ENCODE data around the gene CDH19.

- TF ChIP-seq, protein P1, sequence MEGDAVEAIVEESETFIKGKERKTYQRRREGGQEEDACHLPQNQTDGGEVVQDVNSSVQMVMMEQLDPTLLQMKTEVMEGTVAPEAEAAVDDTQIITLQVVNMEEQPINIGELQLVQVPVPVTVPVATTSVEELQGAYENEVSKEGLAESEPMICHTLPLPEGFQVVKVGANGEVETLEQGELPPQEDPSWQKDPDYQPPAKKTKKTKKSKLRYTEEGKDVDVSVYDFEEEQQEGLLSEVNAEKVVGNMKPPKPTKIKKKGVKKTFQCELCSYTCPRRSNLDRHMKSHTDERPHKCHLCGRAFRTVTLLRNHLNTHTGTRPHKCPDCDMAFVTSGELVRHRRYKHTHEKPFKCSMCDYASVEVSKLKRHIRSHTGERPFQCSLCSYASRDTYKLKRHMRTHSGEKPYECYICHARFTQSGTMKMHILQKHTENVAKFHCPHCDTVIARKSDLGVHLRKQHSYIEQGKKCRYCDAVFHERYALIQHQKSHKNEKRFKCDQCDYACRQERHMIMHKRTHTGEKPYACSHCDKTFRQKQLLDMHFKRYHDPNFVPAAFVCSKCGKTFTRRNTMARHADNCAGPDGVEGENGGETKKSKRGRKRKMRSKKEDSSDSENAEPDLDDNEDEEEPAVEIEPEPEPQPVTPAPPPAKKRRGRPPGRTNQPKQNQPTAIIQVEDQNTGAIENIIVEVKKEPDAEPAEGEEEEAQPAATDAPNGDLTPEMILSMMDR (IDR thresholded peaks at IDR 0.05) = no peak
- TF ChIP-seq POLR2AphosphoS5 (IDR thresholded peaks at IDR 0.05) (no peak), POLR2A (IDR thresholded peaks at IDR 0.05) (no peak)
These were observed 28.6 kb downstream of the CDH19 start for GRCh38 chr18:66575263-66575662.
